Lung (tissue), 12 donors: Measurements from ENCODE around the gene GNAL. TPM values are rescaled to one million over a fixed set of nuclear protein-coding genes. Genes with fewer than 3 reads are reported as not detected.

Experiments
- ATAC-seq: fragments of 200-7000 bp; cut with Tn5 transposase; one replicate; pipeline ENCODE4 v1.9.1; 2020; ENCODE audit warnings: moderate number of reproducible peaks; ENCODE audit not compliant: insufficient read depth, low FRiP score
- DNase-seq, 3 donors: peaks; one replicate each; pipeline ENCODE4 v3.0.0-alpha.2; 2013 to 2017
- H3K27ac ChIP-seq, 2 donors: one replicate each; pipeline ENCODE4 v1.5.1; 2013; ENCODE audit warnings: mild to moderate bottlenecking in 2 of 2, moderate library complexity in 2 of 2, control low read depth in 1 of 2, inconsistent platforms in 1 of 2, low read depth in 1 of 2, low read length in 1 of 2
- H3K27me3 ChIP-seq, 3 donors: one replicate each; pipeline ENCODE4 v1.5.1; 2013; ENCODE audit warnings: low read length in 2 of 3; ENCODE audit not compliant: control insufficient read depth in 3 of 3, insufficient read depth in 3 of 3
- H3K36me3 ChIP-seq, 4 donors: one replicate each; pipeline ENCODE4 v1.5.1; 2013; ENCODE audit warnings: low read length in 4 of 4, mild to moderate bottlenecking in 1 of 4, moderate library complexity in 1 of 4; ENCODE audit not compliant: control insufficient read depth in 4 of 4, insufficient read depth in 4 of 4
- H3K4me1 ChIP-seq, 5 donors: one replicate each; pipeline ENCODE4 v1.5.1; 2013; ENCODE audit warnings: low read length in 5 of 5, mild to moderate bottlenecking in 2 of 5, moderate library complexity in 1 of 5; ENCODE audit not compliant: control insufficient read depth in 5 of 5, insufficient read depth in 5 of 5
- H3K4me3 ChIP-seq: one replicate; pipeline ENCODE4 v1.5.1; 2013; ENCODE audit warnings: mild to moderate bottlenecking, control low read depth, moderate library complexity
- H3K9ac ChIP-seq, 2 donors: one replicate each; pipeline ENCODE4 v1.5.1; 2013; ENCODE audit warnings: low read length in 2 of 2, control low read depth in 1 of 2; ENCODE audit not compliant: insufficient read depth in 1 of 2
- H3K9me3 ChIP-seq, 4 donors: one replicate each; pipeline ENCODE4 v1.5.1; 2013; ENCODE audit warnings: low read length in 3 of 4, mild to moderate bottlenecking in 1 of 4, moderate library complexity in 1 of 4; ENCODE audit not compliant: control insufficient read depth in 4 of 4, insufficient read depth in 3 of 4
- WGBS, 2 donors: extraction: QIAGEN DNeasy Blood & Tissue Kit; methylation state at CpG; one replicate each; pipeline ENCODE4 v1.1.7; 2013; 5-methylcytosine and 5-hydroxymethylcytosine counted together
- polyA plus RNA-seq, 2 donors: library from polyadenylated mRNA; stranded (reverse); fragments of 200-250 nt; gene quantifications; one replicate each; pipeline ENCODE4 v1.2.1, GENCODE V29; 2013
- total RNA-seq, 2 donors: library from RNA; depleted of rRNA in 1 of 2; stranded (reverse); fragments of >200 nt in 1 of 2; gene quantifications; one replicate each; pipeline ENCODE4 v1.2.1, GENCODE V29; 2014 to 2021
- TF ChIP-seq, protein P1 (sequence below): IDR thresholded peaks from 2 replicates; pipeline ENCODE4 v1.5.1; 2012; ENCODE audit warnings: mild to moderate bottlenecking; ENCODE audit errors: control extremely low read depth, extremely low read depth
- donor health status: control.
- donor health status: control.
- donor health status: Bipolar disorder and iron deficiency.
- donor health status: healthy.
- donor health status: DM: yes; HTN: yes; CAD: no.

The GNAL gene
- total and polyA plus RNA-seq, 4 donors, result 0.49 to 3.7 (median 2.5) TPM

DNA sequence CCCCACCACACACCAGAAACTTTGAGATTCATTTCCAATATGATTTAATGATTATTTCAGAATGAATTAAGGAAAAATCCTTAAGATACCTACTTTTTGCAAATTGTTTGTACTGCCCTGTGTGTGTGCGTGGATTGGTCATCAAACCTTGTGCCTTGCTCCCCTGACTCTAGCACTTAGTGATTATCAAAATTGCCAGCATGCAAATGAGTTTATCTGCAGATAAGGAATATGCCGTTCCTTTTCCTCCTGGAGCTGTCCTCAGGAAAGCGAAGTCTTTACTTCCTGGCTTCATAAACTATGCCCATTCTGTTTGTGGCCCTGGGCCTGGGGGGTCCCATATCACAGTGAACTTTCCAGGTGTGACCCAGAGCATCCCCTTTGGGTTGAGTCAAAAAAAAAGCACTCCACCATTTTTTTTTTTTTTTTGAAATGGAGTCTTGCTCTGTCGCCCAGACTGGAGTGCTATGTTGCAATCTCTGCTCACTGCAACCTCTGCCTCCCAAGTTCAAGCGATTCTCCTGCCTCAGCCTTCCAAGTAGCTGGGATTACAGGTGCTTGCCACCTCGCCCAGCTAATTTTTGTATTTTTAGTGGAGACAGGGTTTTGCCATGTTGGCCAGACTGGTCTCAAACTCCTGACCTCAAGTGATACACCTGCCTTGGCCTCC lies 173.5 kb downstream of the GNAL start:
- Histone ChIP-seq H3K27me3 (peaks cover 0 to 2% (median 0%) of the 10 kb centered on the region in 3 donors), H3K9ac (no peak overlapping the region), H3K27ac (no peak overlapping the region), H3K36me3 (no peaks in the 10 kb centered on the region), H3K9me3 (no peaks in the 10 kb centered on the region), H3K4me3 (no peak overlapping the region), H3K4me1 (peaks cover 0 to 9% (median 0%) of the 10 kb centered on the region in 5 donors)
- no peak for DNase-seq
- WGBS, 2 donors, result 68 to 74% methylated on average over 6 of the region's 6 CpGs
- TF ChIP-seq, protein P1, sequence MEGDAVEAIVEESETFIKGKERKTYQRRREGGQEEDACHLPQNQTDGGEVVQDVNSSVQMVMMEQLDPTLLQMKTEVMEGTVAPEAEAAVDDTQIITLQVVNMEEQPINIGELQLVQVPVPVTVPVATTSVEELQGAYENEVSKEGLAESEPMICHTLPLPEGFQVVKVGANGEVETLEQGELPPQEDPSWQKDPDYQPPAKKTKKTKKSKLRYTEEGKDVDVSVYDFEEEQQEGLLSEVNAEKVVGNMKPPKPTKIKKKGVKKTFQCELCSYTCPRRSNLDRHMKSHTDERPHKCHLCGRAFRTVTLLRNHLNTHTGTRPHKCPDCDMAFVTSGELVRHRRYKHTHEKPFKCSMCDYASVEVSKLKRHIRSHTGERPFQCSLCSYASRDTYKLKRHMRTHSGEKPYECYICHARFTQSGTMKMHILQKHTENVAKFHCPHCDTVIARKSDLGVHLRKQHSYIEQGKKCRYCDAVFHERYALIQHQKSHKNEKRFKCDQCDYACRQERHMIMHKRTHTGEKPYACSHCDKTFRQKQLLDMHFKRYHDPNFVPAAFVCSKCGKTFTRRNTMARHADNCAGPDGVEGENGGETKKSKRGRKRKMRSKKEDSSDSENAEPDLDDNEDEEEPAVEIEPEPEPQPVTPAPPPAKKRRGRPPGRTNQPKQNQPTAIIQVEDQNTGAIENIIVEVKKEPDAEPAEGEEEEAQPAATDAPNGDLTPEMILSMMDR, result no peak
- ATAC-seq, result no peak

DNA sequence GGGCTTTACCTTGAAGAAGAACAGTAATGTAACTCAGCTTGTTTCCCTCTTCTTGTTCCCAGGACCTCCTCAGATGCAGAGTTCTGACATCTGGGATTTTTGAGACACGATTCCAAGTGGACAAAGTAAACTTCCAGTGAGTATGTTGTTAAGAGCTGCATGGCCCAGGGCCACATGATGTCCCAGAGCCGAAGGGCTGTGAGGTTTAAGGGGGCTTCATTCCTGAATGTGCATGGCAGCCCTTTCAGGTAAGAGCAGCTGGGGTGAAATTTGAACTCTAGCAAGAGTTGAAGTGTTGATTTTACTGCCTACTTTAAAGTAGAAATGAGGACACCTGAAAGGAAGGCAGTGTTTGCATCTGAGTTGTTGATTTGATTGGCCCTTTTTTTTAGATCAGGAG lies 175.4 kb downstream of the GNAL start:
- WGBS, 2 donors, result 69 to 70% methylated on average over 2 of the region's 2 CpGs
- Histone ChIP-seq H3K4me3 (no peak overlapping the region), H3K9ac (no peak overlapping the region), H3K27ac (no peak overlapping the region), H3K9me3 (no peaks in the 10 kb centered on the region), H3K36me3 (no peaks in the 10 kb centered on the region), H3K4me1 (peaks cover 0 to 9% (median 0%) of the 10 kb centered on the region in 5 donors), H3K27me3 (peaks cover 0 to 2% (median 0%) of the 10 kb centered on the region in 3 donors)
- ATAC-seq (no peak), DNase-seq (peak in 2 of 3 donors; percentile 47 to 51)
- TF ChIP-seq, protein P1, result no peak

DNA sequence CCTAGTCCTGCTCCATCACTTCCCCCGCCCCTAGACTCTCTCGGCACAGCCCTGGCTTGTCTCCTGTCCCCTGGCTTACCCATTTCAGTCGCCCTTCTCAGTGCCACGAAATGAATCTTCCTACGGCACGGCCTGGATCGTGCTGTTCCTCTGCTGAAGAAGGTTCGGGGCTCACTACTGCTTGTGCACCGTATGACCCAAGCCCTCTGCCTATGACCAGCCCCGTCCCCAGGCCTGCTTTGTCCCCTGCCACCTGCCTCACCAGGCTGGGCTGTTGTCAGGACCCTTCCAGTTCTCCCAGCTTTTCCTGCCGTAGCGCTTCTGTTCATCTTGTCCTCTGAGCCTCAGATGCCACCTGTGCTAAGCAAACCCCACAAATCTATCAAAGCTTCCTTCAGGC lies 176.0 kb downstream of the GNAL start:
- TF ChIP-seq, protein P1, result no peak
- Histone ChIP-seq H3K27me3 (peaks cover 0 to 2% (median 0%) of the 10 kb centered on the region in 3 donors), H3K27ac (no peak overlapping the region), H3K9me3 (no peaks in the 10 kb centered on the region), H3K4me1 (peaks cover 0 to 9% (median 0%) of the 10 kb centered on the region in 5 donors), H3K4me3 (no peak overlapping the region), H3K9ac (no peak overlapping the region), H3K36me3 (no peaks in the 10 kb centered on the region)
- no peak for ATAC-seq
- no peak for DNase-seq
- WGBS, 2 donors, result 89 to 92% methylated on average over 12 of the region's 12 CpGs
